GM20000 (cell line): ENCODE data around the gene PKN1.
A peak's percentile ranks its signal among the peaks of the same experiment; 100 is the strongest.

Source experiments
- DNase-seq: peaks from one replicate; pipeline ENCODE4 v3.0.0; 2012; ENCODE audit warnings: low spot score
- TF ChIP-seq, protein P1 (sequence below): IDR thresholded peaks from 2 replicates; pipeline ENCODE4 v1.5.1; 2012; ENCODE audit warnings: mild to moderate bottlenecking, control low read depth; ENCODE audit errors: extremely low read depth, missing control alignments

Gene PKN1

DNA sequence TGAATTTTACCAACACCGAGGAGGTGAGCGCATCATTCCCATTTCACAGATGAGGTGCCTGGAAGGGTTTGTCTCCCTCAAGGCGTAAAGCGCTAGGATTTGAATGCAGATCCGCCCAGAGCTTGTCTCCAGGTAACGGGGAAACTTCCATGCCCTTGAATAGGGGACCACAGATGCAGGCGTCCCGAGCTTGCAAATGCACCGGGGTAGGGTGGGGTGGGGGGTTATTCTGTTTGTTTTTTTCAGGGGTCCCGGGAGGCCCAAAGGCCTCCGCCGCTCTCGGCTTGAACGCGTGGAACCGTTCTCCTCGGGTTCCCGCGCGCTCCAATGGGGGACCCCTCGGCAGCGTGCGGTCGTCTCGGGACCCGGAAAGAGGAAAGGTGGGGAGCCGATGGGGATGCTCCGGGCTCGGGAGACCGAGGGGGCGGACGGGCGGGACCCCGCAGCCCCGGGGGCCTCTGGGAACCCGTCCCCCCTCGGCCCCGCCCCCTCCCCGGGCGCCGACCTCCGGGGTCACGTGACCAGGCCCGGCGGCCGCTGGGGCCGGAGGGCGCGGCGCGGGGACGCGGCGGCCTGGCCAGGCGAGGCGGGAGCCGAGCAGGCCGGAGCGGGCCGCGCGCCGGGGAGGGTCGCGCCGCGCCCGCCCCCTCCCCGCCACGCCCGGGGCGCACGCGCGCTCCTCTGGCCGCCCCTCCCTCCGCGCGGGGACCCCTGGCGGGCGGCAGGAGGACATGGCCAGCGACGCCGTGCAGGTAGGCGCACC is at the start of gene PKN1:
TSS of gene PKN1 (plus strand) at position 516 of the 763 bp plus-strand sequence. CDS start at position 732, 216 bp downstream.
- TF ChIP-seq, protein P1, sequence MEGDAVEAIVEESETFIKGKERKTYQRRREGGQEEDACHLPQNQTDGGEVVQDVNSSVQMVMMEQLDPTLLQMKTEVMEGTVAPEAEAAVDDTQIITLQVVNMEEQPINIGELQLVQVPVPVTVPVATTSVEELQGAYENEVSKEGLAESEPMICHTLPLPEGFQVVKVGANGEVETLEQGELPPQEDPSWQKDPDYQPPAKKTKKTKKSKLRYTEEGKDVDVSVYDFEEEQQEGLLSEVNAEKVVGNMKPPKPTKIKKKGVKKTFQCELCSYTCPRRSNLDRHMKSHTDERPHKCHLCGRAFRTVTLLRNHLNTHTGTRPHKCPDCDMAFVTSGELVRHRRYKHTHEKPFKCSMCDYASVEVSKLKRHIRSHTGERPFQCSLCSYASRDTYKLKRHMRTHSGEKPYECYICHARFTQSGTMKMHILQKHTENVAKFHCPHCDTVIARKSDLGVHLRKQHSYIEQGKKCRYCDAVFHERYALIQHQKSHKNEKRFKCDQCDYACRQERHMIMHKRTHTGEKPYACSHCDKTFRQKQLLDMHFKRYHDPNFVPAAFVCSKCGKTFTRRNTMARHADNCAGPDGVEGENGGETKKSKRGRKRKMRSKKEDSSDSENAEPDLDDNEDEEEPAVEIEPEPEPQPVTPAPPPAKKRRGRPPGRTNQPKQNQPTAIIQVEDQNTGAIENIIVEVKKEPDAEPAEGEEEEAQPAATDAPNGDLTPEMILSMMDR = no peak
- DNase-seq = peak; percentile 94

DNA sequence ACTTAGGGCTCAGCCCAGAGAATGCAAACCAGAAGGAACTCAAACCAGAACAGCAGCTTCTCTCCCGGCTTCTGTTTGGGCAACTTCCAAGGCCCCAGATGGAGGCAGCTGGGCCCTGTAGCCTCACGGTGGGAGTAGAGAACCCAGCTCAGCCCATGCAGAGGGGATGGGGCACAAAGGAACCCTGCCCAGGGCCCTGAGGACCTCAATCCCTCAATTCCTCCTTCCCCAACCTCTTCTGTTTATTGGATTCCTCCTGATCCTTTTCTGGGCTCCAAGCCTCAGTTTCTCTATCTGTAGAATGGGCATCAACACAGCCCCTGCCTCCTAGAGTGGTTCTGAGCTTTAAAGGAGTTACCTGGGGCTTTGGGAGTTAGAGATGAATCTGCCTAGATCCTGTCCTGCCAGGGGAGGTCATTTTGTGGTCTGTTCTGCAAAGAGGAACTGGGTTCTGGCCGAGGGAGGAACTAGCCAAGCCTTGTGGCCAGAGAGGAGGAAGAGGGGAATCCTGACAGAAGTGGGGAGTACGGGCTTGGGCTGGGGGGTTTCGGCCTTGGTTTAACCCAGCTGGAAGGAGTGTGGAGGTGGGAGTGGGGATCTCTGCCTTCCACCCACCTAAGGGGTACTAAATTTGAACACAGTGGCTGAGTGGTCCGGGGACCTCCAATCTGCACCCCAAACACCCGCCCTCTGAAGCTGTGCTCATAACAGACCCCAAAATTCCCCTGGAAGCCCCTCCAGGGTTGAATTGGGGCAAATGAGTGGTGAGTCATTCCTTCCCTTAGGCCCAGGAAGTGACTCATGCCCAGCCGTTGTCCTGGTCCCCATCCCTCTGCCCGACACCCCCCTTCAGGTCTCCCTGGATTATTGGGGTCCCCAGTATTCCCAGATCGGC is 49.2 kb upstream of the PKN1 start:
- TF ChIP-seq, protein P1 = no peak
- peak; percentile 67 for DNase-seq

DNA sequence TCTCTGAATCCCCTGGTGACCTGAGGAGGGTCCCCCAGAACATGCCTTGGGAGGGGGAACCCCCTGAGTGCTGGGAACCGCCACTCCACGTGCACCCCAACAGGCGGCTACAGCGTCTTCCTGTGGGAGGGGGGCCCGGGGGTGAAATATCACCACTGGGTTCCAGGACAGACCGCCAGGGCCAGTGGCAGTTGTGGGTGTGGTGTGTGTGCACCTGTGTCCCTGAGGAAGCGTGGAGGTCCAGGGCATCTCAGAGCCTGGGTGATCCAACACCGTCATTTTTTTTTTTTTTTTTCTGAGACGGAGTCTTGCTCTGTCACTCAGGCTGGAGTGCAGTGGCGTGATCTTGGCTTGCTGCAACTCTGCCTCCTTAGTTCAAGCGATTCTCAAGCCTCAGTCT is 47.6 kb upstream of the PKN1 start:
- DNase-seq = no peak
- TF ChIP-seq, protein P1 = no peak

DNA sequence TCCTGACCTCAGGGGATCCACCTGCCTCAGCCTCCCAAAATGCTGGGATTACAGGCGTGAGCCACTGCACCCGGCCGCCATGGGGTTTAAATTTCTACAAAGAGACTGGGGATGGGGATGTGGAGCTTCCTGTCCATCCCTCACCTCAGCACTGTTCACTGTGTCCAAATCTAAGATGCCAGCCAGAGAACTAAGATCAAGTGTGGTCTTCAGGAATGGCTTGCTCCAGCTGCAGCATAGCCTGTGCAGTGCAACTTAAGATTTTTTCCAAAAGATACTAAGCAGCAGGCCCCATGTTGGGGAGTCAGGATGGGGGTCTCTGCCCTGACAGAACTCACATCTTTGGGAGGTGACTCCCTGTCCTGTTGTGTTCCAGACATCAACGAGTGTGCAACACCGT is 42.6 kb upstream of the PKN1 start:
- TF ChIP-seq, protein P1 = no peak
- no peak for DNase-seq

DNA sequence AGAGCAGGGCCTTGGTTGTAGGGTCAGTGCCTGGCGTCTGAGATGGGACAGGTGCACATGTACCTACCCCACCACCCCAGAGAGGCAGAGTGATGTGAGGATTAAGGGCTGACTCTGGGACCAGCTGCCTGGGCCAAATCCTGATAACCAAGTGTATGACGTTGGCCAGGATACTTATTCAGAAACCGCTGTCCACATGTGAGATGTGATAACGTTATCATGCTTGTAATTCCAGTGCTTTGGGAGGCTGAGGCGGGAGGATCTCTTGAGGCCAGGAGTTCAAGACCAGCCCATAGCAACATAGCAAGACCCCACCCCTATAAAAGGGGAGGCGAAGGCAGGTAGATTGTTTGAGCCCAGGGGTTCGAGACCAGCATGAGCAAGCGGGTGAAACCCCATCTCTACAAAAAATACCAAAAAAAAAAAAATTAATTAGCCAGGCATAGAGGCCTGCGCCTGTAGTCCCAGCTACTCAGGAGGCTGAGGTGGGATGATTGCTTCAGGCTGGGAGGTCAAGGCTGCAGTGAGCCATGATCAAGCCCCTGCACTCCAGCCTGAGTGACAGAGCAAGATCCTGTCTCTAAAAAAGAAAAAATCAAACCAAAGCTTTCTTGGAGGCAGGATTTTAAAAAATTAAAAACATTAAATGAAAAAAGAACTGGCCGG is 41.8 kb upstream of the PKN1 start:
- no peak for DNase-seq
- TF ChIP-seq, protein P1 = no peak

DNA sequence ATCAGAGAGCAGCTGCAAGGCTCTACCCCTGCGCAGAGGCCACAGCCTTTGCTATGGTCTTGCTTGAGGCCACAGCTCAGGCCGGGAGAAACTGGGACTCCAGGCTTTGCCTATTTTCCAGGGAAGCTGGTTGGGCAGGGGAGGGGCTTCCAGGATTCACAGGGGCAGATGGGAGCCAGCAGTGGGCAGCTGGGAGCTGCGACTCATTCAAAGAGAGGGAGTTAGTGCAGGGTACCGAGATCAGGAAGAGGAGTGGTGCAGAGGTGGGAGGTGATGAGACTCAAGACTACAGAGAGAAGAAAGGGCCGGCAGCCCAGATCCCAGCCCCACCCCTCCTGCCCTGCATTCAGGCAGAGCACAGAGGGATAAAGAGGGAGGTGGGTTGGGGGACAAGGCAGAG is 39.8 kb upstream of the PKN1 start:
- TF ChIP-seq, protein P1 = no peak
- no peak for DNase-seq
